Stimulated activated CD8-positive, alpha-beta memory T cell treated with anti-CD3 and anti-CD28 coated beads, Interleukin-7, amount 100 ng/mL, for 48 hours (primary cell): ENCODE results near the gene BSG.
"Not testable (repeated sequence)": the region's sequence is repeated elsewhere in the genome, so short reads cannot be mapped to it uniquely, and the experiment has no call there.

ENCODE experiments used
- DNase-seq, 2 donors: peaks; one replicate each; pipeline ENCODE4 v3.0.0-alpha.2; 2020; ENCODE audit warnings: low read depth in 1 of 2; ENCODE audit errors: extremely low read depth in 1 of 2

BSG gene

GRCh38 chr19:617551-618246 lies 45.3 kb downstream of the BSG start:
- DNase-seq, result no peak

DNA sequence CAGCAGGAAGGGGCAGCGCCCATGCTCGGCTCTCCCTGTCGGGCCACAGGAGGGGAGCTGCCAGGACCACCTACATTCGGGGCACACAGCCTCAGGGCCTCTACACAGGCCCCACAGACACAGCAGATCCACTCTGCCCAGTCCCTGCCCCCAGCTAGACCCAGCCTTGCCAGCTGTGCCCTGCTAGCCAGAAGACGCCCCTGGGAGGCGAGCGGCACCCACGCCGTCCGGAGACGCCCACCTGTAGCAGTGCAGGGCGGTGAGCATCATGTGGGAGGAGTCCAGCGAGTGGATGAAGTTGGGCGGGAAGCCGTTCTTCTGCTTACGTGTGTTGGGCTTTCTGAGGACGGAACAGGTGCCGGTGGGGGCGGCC lies 45.8 kb downstream of the BSG start:
- DNase-seq, result no peak

- DNase-seq, result no peak
Measured at GRCh38 chr19:618674-619285, 46.4 kb downstream of the BSG start.

DNA sequence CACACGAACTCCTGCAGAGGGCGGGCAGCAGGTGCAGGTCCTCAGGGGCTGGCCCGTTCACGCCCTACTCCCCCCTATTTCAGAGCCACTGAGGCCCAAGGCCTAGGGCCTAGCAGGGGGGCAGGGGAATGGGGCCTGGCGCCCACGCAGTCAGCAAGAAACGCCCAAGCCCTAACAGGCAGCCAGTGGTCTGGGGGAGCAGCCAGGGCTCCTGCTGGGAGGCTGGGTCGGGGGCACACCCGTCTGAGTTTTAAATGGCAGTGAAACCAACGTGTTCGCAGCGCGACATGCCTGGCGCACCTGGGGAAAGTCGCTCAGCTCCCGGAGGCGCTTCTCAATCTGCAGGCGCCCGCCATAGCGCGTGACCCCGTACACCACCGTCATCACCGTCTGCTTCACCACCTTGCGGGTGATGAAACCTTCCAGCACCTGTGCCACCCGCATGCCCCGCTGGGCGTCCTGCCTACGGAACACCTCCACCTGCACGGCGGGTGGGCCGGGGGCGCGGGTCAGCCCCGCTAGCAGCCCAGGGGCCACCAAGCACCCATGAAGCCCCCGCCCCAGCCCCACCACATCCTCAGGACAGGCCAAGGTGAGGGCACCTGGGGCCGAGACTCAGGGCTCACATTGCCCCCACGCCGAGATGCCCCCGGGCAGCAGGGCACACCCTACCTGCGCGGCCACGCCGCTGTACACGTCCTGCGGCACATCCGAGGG lies 47.0 kb downstream of the BSG start:
- DNase-seq, result no peak

GRCh38 chr19:620166-620862 lies 47.9 kb downstream of the BSG start:
- DNase-seq, result no peak

GRCh38 chr19:621191-621590 lies 48.8 kb downstream of the BSG start:
- not testable (repeated sequence) for DNase-seq

DNA sequence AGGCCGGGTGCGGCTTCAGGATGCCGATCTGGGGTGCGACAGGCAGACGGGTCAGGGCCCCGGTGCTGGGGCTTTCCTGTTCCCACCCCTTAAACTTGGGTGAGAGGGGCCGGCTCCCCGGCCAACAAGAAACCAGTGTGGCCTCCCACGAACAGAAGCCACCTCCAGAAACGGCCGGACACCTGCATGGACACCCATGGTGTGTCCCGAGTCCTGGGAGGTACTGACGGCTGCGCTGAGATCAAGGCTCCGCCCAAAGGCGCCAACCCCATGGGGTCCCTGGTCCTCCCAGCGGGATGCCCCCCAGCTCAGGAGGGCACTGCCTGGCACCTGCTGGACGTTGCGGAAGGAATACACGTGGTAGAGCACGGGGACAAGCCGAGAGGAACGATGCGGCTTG lies 49.4 kb downstream of the BSG start:
- DNase-seq, result no peak

DNA sequence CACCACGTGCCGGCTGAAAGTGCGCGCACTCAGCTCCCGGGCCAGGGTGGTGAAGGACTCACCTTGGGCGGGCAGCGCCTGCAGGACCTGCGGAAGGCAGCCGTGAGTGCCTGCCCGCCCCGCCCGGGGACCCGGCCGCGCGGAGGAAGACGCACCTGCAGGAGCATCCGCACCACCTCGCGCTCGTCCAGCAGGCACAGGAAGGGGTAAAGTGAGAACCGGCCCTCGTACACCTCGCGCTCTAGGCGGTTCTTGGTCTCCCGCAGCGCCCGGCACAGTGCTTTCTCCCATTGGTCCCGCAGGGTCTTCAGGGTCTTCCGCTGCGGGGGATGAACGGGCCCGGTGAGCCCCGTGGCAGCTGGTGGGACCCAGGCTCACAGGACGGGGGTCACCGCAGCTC lies 50.3 kb downstream of the BSG start:
- no peak for DNase-seq

DNA sequence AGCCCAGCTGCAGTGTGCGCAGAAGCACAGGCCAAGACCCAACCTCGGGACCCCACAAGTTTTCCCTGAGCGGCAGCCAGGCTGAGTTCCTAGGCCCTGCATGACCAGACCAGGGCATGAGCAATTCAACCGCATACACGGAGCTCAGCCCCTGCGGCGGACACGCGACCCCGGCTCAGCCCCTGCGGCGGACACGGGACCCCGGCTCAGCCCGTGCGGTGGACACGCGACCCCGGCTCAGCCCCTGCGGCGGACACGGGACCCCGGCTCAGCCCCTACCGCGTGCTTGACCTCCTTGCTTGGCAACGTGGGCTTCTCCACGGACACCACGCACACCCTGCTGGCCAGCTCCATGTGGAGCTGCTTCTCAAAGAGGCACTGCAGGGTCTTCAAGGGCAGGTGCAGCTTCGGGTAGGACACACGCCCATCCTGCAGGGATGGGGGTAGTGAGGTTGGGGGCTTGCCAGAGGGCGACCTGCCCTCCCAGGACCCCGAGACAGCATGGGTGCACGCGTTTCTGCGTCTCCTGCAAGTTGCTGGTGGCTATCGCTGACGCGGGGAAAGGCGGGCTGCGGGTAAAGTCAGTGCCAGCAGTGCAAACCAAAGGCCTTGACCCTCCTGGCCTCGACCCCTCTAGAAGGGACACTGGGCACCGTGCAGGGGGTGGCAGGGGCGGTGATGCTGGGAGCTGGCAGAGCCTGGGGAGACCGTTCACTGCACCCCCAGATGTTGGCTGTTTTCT lies 51.0 kb downstream of the BSG start:
- DNase-seq, result no peak

DNA sequence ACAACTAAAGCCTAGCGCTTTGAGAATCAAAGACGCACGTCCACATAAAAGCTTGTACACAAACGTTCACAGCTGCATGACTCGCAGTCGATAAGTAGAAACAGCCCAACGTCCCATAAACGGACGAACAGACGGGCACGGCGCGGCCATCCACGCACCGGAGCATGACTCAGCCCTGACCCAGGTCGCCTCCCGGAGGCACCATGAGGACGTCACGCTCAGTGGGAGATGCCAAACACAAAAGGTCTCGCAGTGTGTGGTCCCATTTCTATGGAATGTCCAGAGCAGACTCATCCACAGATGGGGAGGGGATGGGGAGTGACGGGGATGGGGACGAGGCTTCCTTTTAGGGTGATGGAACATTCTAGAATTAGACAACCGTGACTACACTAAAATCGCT lies 51.6 kb downstream of the BSG start:
- DNase-seq, result no peak

DNA sequence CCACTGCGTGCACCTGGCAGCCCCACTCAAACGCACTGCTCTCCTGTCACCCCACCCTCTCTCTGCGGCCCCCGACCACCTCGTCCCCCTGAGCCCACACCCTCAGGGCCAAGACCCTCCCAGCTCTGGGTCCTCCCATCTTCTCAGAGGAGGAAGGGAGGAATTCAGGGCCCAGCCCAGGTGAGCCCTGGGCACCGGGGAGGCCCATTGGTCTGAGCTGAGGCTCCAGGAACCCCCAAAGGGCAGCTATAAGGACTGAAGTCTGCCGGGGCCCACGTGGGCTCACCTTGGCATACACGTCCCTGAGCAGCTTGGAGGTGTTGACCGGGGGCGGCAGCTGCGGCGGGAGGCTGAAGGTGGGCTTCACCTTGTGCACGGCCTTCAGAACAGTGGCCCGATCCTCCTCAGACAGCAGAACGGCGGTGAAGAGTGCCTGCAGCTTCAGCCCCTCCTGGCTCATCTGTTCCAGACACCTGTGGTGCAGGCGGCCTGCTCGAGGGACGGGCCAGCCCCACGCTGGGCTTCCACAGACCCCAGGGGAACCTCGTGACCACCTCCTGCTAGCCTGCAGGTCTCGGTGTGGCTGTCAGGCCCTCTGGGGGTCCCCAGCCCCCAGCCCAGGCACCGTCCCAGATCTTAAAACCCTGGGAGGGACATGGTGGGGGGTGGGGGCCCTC lies 52.2 kb downstream of the BSG start:
- no peak for DNase-seq

- no peak for DNase-seq
Measured at GRCh38 chr19:625257-625656, 52.9 kb downstream of the BSG start.

DNA sequence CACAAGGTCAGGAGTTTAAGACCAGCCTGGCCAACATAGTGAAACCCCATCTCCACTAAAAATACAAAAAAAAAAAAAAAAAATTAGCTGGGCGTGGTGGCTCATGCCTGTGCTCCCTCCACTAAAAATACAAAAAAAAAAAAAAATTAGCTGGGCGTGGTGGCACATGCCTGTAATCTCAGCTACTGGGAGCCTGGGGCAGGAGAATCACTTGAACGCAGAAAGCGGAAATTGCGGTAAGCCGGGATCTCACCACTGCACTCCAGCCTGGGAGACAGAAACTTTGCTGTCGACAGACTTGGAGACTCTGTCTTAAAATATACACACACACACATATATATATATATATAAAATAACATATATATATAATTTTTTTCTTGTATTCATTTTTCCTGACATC lies 54.2 kb downstream of the BSG start:
- DNase-seq, result not testable (repeated sequence)

- DNase-seq, result no peak
Measured at GRCh38 chr19:628168-628567, 55.8 kb downstream of the BSG start.

DNA sequence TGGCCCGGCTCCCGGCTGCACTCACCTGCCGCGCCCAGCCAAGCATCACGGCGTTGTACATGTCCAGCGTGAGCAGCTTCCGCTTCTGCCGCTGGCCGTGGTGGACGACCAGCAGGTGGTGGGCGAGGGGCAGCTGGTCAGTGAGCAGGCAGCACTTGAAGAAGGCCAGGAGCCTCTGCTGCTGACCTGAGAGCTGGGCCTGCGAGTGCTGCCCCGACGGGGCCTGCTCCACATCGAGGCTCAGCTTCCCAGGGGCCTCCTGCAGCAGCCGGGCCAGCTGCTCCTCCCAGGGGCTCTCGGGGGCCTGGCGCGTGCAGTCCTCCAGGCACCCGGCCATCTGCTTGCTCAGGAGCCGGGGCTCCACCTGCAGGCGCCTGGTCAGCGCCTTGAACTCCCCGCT lies 57.1 kb downstream of the BSG start:
- DNase-seq, result not testable (repeated sequence)

DNA sequence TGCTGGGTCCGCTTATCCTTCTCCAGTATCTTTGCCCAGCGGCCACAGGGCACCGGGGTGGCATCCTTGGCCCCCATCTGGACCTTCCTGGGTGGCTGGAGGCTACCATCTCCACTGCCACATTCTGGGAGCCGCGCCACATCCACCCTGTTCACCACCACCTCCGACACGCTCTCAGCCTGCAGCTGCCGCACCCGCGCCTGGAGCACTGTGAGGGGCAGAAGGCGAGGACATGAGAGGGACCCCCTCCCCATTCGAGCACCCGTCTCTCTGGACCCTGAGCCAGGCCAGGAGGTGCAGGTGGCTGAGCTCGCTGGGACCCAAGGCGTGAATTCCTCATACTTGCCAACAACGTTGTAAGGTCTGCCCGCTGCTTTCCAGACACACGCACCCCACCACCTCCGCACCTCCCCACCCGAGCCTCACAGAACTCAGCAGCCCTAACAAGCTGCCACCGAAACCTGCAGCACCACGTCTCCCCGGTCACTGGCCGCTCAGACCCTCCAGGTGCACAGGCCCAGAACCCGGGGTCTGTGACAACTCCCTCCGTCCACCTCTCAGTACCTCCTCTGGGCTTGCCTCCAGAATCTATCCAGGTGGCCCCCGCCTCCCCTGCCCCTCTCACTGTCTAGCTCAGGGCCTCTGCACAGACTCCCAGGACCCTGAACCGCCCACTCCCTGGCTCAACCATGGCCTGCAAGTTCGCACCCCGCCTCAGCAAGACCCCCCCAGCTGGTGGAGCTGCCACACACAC lies 57.7 kb downstream of the BSG start:
- no peak for DNase-seq

DNA sequence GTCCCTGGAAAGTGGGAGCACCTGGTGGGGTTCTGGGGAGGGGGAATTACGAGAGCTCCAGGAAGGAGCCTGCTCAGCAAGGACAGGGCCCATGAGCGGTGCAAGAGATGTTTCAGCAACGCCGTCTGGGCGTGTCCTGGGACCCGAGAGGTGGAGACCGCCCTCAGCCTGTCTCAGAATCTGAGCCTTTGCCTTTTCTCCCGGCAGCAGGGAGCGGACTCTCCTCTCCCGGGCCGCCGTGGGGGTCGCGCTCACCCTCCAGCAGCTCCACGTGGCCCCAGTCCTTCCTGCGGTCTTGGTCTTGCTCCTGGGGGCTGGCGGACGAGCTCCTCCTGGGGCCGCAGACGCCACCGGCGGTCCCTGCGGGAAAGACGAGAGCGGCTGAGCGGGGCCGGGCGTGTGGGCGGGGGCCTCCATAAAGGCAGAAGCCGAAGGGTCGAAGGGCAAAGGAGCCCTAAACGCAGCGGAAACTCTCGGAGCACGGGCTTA lies 60.2 kb downstream of the BSG start:
- peak; percentile 34 to 51 for DNase-seq
